22Rv1 (cell line): ENCODE results near the gene SIL1.

ENCODE experiments used
- CTCF ChIP-seq: fragments of 450-650 bp; IDR thresholded peaks from 2 replicates; pipeline ENCODE4 v1.5.1; 2017; ENCODE audit warnings: mild to moderate bottlenecking
- ZFX ChIP-seq: fragments of 450-650 bp; IDR thresholded peaks from 2 replicates; pipeline ENCODE4 v1.6.1; 2017; ENCODE audit warnings: antibody characterized with exemption, borderline replicate concordance

DNA sequence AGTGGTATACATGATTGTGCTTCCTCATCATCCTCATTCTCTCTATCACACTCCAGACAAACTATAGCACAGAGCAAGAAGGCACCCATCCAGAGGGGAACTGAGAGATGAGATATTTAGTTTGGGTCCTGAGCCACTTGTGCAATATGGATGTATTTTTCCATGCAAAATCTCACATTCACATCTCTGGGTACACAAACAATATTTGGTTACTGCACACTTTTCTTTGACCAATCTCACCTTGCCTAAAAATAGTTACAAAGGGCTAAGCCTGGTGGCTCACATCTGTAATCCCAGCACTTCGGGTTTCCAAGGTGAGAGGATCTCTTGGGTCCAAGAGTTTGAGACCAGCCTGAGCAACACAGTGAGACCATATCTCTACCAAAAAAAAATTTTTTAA, 120.3 kb downstream of the SIL1 start:
- TF ChIP-seq CTCF, result no peak
- TF ChIP-seq ZFX, result no peak
